NCI-H345 treated with DMSO at 0.1 percent for 48 hours (cell line): Measurements from ENCODE around the gene JAM3.
A peak's percentile ranks its signal among the peaks of the same experiment; 100 is the strongest.

ENCODE experiments used
- DNase-seq: peaks from one replicate; lab custom pipeline; 2025; ENCODE audit not compliant: unreplicated experiment; lab: John Stamatoyannopoulos, UW

JAM3 gene

GRCh38 chr11:134142536-134142935 lies 73.7 kb downstream of the JAM3 start:
- no peak for DNase-seq

- no peak for DNase-seq
Observed at GRCh38 chr11:134143801-134144200, 74.9 kb downstream of the JAM3 start.

DNA sequence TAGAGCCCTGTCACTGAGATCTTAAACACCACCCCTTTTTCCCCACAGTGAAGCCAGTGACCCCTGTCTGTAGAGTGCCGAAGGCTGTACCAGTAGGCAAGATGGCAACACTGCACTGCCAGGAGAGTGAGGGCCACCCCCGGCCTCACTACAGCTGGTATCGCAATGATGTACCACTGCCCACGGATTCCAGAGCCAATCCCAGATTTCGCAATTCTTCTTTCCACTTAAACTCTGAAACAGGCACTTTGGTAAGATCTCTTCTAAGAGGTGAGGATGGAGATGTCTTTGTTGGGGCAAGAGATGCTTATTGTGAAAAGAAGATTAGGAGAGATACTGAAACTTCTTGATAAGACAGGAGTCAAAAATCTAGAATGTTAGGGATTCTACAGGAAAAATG lies 75.9 kb downstream of the JAM3 start:
- DNase-seq: no peak

- peak; percentile 75 for DNase-seq
Observed at GRCh38 chr11:134145715-134146114, 76.8 kb downstream of the JAM3 start.

- no peak for DNase-seq
Observed at GRCh38 chr11:134146598-134146997, 77.7 kb downstream of the JAM3 start.

GRCh38 chr11:134149371-134149770 lies 80.5 kb downstream of the JAM3 start:
- DNase-seq: no peak

- no peak for DNase-seq
Observed at GRCh38 chr11:134150195-134150903, 81.5 kb downstream of the JAM3 start.

DNA sequence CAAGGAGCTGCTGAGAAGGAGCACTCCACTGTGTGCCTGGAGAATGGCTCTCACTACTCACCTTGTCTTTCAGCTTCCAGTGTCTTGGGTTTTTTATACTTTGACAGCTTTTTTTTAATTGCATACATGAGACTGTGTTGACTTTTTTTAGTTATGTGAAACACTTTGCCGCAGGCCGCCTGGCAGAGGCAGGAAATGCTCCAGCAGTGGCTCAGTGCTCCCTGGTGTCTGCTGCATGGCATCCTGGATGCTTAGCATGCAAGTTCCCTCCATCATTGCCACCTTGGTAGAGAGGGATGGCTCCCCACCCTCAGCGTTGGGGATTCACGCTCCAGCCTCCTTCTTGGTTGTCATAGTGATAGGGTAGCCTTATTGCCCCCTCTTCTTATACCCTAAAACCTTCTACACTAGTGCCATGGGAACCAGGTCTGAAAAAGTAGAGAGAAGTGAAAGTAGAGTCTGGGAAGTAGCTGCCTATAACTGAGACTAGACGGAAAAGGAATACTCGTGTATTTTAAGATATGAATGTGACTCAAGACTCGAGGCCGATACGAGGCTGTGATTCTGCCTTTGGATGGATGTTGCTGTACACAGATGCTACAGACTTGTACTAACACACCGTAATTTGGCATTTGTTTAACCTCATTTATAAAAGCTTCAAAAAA lies 82.3 kb downstream of the JAM3 start:
- no peak for DNase-seq

- no peak for DNase-seq
Observed at GRCh38 chr11:134152696-134153095, 83.8 kb downstream of the JAM3 start.

DNA sequence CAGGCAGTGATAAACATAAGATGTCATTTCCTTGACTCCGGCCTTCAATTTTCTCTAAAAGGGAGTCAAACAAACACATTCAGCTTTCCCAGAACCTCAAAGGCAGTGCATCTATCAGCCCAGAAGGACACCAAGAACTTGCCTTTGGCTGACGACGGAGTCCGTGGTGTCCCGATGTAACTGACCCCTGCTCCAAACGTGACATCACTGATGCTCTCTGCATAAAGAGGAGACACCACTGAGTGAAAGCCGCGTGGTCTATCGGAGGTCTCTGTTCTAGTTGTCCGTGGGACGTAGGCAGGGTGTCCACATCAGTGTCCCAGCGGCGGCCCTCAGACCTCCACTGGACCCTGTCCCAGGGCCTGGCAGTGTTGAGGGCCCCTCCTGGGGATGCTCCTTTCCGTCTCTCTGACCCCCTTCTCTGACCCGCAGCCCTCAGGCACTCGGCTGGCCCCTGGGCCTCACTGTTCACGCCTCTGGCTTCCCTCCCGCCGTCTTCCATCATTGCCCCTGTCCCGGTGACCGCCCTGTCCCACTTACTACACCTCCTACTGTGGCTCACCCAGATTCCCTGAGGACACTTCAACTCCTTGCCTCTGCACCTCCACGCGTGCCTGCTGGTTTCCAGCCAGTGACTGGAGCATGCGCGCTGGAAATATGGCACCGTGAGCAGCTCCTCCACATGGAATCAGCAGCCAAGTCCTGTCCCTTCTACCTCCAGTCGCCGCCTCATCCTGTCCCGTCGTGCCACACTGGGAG lies 84.5 kb downstream of the JAM3 start:
- DNase-seq: peak; percentile 60

DNA sequence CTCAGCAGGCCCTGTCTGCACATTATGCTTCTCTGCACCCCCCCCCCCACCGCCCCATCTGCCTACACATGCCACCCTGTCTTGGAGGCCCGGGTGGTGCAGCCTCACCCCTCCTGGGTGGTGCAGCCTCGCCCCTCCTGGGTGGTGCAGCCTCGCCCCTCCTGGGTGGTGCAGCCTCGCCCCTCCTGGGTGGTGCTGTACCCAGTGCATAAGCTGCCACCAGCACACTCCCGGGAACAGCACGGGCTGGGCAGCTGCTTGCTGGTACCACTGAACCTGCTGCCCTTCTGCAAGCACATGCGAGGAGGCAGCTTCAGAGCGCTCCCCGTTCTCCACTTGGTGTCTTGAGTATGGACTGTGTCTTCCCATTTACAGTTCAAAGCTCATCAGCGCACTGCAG lies 85.6 kb downstream of the JAM3 start:
- no peak for DNase-seq

DNA sequence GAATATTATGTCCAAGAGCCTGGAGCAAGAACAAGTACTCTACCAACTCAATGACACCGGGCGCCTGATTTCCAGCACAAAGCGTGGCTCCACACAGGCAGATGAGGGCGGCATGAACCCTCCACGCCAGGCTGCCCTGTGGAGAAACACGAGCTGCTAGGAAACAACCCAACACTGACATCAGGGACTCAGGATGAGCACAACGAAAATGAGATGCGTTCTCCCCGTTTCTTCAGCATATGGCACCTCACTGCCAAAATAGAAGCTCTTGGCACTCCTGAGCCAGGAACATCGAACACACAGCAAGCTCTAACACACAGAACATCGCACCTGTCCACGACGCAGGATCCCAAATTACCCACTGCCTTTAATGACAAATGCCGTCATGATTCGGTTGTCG lies 86.6 kb downstream of the JAM3 start:
- DNase-seq: no peak

DNA sequence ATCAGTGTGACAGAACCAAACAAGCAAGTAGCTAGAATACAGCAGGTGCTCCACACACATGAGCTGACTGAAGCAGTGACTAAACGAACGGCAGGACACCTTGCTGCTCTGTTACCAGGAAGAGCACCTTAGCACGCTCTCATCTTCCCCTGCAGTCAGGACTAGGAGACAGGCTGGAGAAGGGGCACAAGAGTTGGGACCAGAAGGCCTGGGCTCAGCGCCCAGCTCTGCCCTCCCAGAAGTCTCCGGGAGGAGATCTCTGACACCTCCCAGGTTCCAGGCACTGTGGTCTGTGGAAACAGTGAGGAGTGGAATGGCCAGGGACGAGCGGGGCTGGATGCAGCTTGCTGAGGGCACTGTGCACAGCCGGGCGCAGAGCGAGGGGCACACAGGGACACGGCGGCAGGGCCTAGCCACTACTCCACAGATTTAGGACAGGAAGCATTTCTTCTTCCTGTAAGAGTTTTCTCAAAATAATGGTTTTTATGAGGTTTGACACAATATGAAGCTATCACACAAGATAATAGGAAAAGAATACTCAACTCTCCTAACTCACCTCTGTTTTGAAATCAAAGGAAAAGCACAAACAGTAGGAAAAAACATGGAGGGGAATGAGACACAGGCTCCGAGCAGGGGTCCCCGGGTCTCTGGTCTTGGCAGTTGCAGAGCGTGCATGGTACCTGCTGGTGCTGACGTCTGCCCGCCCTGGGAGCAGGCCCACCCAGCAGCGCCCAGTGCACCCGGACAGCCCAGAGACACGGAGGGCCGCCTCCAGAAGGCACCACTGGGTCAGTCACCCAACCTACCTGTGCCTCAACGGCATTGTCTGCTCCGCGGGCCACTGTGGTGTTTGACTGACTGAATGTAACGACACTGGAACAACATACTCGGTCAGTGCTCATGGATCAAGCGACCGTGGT lies 87.3 kb downstream of the JAM3 start:
- no peak for DNase-seq

- no peak for DNase-seq
Observed at GRCh38 chr11:134157451-134157850, 88.6 kb downstream of the JAM3 start.

DNA sequence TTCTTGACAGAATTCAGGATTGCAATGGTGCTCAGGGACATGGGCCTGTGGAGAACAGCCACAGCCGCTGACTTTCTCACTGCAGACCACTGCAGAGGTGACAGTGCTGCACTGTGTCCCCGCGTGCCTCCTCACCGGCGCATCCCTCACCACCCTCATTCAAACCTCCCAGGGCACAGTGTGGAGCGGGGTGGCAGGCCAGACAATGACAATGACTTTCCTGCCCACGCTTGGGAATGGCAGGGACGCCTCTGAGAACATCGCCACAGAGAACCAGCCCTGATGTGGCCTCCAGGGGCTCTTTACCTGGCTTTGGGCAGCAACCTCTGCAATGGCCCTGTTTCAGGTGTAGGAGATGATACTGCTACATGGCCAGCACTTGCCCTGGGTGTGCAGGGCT lies 89.2 kb downstream of the JAM3 start:
- DNase-seq: no peak

DNA sequence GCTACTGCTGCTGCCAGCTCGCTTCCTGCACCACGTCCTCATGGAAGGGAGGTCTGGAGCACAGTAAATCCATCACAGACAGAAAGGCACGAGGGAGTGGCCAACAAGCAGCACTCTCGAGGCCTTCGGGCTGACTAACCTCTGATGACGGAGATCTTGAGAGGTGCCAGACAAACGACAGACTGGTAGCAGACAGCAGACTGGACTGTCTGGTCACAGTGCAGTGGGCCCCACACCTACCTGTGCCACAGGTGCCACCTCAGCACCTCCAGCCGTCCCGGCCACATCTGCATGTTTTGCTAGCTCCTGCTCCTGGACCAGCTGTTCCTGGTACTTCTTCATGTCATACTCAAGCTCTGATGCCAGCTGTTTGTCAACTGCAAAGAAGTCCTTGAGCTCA lies 90.8 kb downstream of the JAM3 start:
- no peak for DNase-seq

- no peak for DNase-seq
Observed at GRCh38 chr11:134164490-134165370, 95.9 kb downstream of the JAM3 start.

DNA sequence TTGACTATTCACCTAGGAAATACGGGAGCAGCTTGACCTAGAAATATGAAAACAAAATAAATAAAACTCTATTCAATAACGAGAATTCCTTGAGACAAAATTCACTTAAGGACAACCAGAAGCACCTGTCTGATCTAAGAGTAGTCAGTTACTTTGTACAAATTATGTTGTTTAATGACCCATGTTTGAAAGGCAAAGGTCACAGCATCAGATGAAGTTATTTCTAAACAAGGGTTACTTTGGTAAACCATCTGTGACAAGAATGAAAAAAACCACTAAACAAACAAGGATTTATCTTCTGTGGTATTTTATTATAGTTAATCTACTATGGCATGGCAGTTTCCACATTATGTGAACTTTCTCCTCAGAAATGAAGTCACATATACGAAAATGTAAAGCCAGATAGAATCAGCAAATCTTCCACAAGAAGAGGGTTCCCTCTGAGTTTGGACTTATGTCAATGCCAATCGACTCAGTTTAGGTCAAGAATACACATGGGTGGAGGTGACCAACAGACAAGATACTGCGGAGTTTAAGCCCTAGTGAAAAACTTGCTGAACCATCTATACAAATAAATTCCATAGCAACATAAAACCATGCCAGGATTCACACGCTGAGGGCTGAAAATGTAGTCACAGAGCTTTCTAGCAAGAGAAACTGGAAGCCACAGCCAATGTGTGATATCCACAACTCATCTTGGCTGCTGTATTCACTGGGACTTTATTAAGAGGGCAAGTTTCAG lies 101.5 kb downstream of the JAM3 start:
- DNase-seq: no peak

GRCh38 chr11:134170919-134171281 lies 102.0 kb downstream of the JAM3 start:
- no peak for DNase-seq
